ENCODE results near the gene PIGN.

PIGN gene

GRCh38 chr18:62109676-62110075, 77.2 kb downstream of the PIGN start:
- no peak for DNase-seq (ENCODE audit: low spot score)

- no peak for DNase-seq (ENCODE audit: low spot score)
Measured at GRCh38 chr18:62107881-62108280, 79.0 kb downstream of the PIGN start.

GRCh38 chr18:62106271-62106670, 80.6 kb downstream of the PIGN start:
- no peak for DNase-seq (ENCODE audit: low spot score)

GRCh38 chr18:62105376-62105775, 81.5 kb downstream of the PIGN start:
- DNase-seq (ENCODE audit: low spot score) = no peak

GRCh38 chr18:62102221-62102620, 84.6 kb downstream of the PIGN start:
- no peak for DNase-seq (ENCODE audit: low spot score)

- DNase-seq (ENCODE audit: low spot score) = no peak
Measured at GRCh38 chr18:62101321-62101721, 85.5 kb downstream of the PIGN start.

GRCh38 chr18:62098960-62099359, 87.9 kb downstream of the PIGN start:
- no peak for DNase-seq (ENCODE audit: low spot score)

- no peak for DNase-seq (ENCODE audit: low spot score)
Measured at GRCh38 chr18:62097698-62098097, 89.2 kb downstream of the PIGN start.

GRCh38 chr18:62091487-62092120, 95.3 kb downstream of the PIGN start:
- DNase-seq (ENCODE audit: low spot score) = no peak

GRCh38 chr18:62089174-62089573, 97.7 kb downstream of the PIGN start:
- no peak for DNase-seq (ENCODE audit: low spot score)

GRCh38 chr18:62088156-62088555, 98.7 kb downstream of the PIGN start:
- no peak for DNase-seq (ENCODE audit: low spot score)

- no peak for DNase-seq (ENCODE audit: low spot score)
Measured at GRCh38 chr18:62085756-62086155, 101.1 kb downstream of the PIGN start.

GRCh38 chr18:62081761-62082294, 105.0 kb downstream of the PIGN start:
- no peak for DNase-seq (ENCODE audit: low spot score)

- DNase-seq (ENCODE audit: low spot score) = no peak
Measured at GRCh38 chr18:62081248-62081647, 105.6 kb downstream of the PIGN start.

GRCh38 chr18:62080172-62080900, 106.5 kb downstream of the PIGN start:
- no peak for DNase-seq (ENCODE audit: low spot score)

GRCh38 chr18:62073461-62074281, 113.2 kb downstream of the PIGN start:
- no peak for DNase-seq (ENCODE audit: low spot score)

GRCh38 chr18:62072370-62072769, 114.5 kb downstream of the PIGN start:
- DNase-seq (ENCODE audit: low spot score) = no peak

GRCh38 chr18:62071071-62071470, 115.8 kb downstream of the PIGN start:
- DNase-seq (ENCODE audit: low spot score) = no peak

- no peak for DNase-seq (ENCODE audit: low spot score)
Measured at GRCh38 chr18:62070302-62070701, 116.6 kb downstream of the PIGN start.

GRCh38 chr18:62069556-62069955, 117.3 kb downstream of the PIGN start:
- no peak for DNase-seq (ENCODE audit: low spot score)

GRCh38 chr18:62066102-62066818, 120.6 kb downstream of the PIGN start:
- DNase-seq (ENCODE audit: low spot score) = no peak

GRCh38 chr18:62064361-62064760, 122.5 kb downstream of the PIGN start:
- no peak for DNase-seq (ENCODE audit: low spot score)
